Astrocyte of the spinal cord (primary cell): ENCODE data around the gene BPNT1.
A peak's percentile ranks its signal among the peaks of the same experiment; 100 is the strongest.
"Not testable (repeated sequence)": the region's sequence is repeated elsewhere in the genome, so short reads cannot be mapped to it uniquely, and the experiment has no call there.

Experiments
- DNase-seq: peaks from one replicate; pipeline ENCODE4 v3.0.0; 2011; ENCODE audit warnings: low read depth, low spot score
- H3K4me3 ChIP-seq: 2 replicates; pipeline ENCODE4 v1.5.1; 2011; ENCODE audit warnings: low read depth, mild to moderate bottlenecking, low read length, moderate library complexity
- in situ Hi-C: cut with HindIII; loops from 2 replicates; pipeline ENCODE4 v1.10.0; 2017; ENCODE audit warnings: low sequenced_read_pairs
- TF ChIP-seq, protein P1 (sequence below): IDR thresholded peaks from 2 replicates; pipeline ENCODE4 v1.5.1; 2012; ENCODE audit warnings: low read depth, mild to moderate bottlenecking, low read length, inconsistent platforms

The BPNT1 gene

GRCh38 chr1:220099826-220100225 lies 10.2 kb upstream of the BPNT1 start:
- TF ChIP-seq, protein P1, sequence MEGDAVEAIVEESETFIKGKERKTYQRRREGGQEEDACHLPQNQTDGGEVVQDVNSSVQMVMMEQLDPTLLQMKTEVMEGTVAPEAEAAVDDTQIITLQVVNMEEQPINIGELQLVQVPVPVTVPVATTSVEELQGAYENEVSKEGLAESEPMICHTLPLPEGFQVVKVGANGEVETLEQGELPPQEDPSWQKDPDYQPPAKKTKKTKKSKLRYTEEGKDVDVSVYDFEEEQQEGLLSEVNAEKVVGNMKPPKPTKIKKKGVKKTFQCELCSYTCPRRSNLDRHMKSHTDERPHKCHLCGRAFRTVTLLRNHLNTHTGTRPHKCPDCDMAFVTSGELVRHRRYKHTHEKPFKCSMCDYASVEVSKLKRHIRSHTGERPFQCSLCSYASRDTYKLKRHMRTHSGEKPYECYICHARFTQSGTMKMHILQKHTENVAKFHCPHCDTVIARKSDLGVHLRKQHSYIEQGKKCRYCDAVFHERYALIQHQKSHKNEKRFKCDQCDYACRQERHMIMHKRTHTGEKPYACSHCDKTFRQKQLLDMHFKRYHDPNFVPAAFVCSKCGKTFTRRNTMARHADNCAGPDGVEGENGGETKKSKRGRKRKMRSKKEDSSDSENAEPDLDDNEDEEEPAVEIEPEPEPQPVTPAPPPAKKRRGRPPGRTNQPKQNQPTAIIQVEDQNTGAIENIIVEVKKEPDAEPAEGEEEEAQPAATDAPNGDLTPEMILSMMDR = no peak
- no peak for DNase-seq
- in situ Hi-C loops = no loop called here
- H3K4me3 ChIP-seq = no peak overlapping the region

DNA sequence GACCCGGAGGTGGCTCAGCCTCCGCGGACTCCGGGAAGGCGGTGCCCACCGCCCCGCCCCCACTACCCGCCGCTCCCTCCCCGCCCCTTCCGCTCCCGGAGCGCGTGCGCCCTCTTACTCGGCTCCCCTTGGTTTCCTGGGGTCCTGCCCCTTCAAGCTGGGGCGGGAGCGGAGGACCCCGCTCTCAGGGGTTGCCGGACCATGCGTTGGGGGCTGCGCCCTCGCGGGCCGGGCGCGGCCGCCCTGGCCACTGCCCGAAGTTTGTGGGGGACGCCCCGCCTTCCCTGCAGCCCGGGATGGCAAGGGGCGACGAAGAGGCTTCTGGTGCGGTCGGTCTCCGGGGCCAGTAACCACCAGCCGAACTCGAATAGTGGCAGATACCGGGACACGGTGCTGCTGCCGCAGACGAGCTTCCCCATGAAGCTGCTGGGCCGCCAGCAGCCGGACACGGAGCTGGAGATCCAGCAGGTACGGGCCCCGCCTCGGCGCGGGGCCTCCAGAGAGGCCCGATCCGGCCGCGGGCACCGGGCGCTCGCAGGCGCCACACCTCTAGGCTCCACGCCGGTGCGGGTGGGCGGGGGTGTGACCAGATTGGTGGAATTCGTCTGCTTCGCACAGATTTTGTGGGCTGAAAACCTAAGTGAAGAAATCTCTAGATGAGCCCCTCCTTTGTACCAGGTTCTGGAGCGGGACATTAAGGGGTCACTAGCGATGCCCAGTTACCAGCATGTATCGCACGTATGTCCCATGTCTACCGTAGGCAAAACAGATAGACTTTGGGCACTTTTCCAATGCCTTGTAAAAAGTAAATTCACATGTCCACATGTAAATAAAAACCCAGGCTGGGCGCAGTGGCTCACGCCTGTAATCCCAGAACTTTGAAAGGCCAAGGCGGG lies 4.7 kb upstream of the BPNT1 start, which contains the start of gene IARS2:
Gene IARS2, plus strand, starts transcription at position 117 of the 896 bp plus-strand sequence. Its CDS starts 85 bp downstream, at position 202.
- TF ChIP-seq, protein P1 = no peak

DNA sequence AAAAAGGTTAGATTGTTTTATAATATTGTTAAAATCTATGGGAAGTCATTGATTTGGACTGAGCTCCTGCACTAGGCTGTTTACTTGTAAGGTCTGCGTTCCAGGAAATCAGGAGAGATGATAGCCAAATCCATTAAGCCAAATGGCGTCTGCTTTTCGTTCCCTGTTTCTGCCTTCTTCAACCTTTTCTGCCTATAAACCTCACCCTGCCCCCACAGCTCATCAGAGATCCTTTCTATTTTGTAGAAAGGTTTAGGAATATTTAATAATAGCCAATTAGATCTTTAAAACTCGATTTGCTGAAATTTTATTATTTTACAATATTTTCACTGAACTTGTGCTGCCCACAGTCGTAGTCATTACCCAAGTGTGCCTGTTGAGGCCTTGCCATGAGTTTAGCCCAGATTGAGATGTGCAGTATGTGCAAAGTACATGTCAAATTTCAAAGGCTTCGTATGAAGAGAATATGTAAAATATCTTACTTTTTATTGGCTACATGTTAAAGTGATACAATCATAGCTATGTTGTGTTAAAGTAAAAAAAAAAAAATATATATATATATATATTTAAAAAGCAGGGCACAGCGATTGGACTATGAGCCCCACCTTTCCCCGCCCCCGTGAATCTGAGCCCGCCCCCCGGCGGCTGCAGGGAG lies 3.9 kb upstream of the BPNT1 start:
- peak; percentile 7 for DNase-seq
- H3K4me3 ChIP-seq = no peak overlapping the region
- in situ Hi-C loops = no loop called here
- TF ChIP-seq, protein P1 = no peak

More for the DNA sequence above, 4.7 kb upstream of the BPNT1 start, which contains the start of gene IARS2:
- in situ Hi-C loops = no loop called here
- peak; percentile 89 for DNase-seq
- H3K4me3 ChIP-seq = peak within 1 kb of the TSS; percentile 61

DNA sequence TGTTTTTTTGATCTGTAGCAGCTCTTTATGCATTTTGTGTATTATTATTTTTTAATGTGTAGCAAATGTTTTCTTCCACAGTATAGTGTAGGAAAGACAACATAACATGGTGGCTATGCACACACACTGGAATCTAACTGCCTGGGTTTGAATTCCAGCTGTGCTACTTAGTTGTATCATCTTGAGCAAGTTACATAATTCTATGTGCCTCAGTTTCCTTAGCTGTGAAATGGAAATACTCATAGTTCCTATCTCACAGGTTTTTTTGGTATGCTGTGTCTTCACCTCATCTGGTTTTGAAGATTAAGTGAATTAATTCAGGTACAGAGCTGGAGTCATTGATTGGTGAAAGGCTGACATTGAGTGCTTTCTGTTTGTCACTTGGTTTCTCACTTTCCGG lies 3.1 kb upstream of the BPNT1 start:
- H3K4me3 ChIP-seq = no peak overlapping the region
- in situ Hi-C loops = no loop called here
- TF ChIP-seq, protein P1 = no peak
- DNase-seq = no peak

DNA sequence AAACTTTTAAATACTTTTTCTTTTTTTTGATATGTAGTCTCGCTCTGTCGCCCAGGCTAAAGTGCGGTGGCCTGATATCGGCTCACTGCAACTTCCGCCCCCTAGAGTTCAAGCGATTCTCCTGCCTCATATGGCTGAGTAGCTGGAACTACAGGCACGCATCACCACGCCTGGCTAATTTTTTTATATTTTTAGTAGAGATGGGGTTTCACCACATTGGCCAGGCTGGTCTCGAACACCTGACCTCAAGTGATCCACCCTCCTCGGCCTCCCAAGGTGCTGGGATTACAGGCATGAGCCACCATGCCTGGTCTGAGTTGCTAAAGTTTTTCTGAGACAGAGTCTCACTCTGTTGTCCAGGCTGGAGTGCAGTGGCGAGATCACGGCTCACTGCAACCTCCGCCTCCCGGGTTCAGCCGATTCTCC lies 3.3 kb downstream of the BPNT1 start:
- not testable (repeated sequence) for H3K4me3 ChIP-seq

DNA sequence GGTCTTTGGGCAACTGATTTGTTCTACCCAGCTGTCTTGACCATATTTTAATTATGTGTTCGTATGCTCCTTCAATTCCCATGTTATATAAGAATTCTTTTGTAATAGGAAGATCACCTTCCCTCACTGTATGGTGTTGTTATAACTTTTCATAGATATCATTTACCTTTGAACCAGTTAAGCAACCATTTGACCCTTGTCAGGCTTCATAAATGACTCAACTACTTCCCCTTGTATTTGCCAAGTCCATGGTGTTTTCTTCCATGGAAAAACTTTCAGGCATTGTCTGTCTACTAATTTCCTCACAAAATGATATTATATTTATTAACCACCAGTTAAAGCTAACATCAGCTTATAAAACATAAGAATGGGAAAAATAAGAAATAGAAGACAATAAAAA lies 5.1 kb downstream of the BPNT1 start:
- in situ Hi-C loops = no loop called here
- TF ChIP-seq, protein P1 = no peak
- H3K4me3 ChIP-seq = no peak overlapping the region
- DNase-seq = no peak

More for the DNA sequence above, 3.3 kb downstream of the BPNT1 start:
- DNase-seq, in situ Hi-C loops: not testable (repeated sequence)

DNA sequence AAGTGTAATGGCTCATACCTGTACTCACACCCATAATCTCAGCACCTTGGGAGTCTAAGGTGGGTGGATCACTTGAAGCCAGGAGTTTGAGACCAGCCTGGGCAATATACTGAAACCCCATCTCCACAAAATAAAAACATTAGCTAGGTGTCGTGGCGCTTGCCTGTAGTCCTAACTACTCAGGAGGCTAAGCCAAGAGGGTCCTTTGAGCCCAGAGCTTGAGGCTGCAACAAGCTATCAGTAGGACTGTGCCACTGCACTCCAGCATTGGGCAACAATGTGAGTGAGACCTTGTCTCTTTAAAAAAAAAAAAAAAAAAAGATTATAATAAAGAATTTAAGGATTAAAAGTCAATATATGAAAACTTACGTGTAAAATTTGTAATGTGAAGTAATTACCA lies 11.7 kb downstream of the BPNT1 start:
- DNase-seq = no peak
- in situ Hi-C loops = no loop called here
- no peak overlapping the region for H3K4me3 ChIP-seq
- TF ChIP-seq, protein P1 = no peak
